ENCODE results near the gene SH3RF2.

The SH3RF2 gene

GRCh38 chr5:145906401-145906800, 30.0 kb upstream of the SH3RF2 start:
- Histone ChIP-seq H3K36me3 (ENCODE audit: control insufficient read depth, insufficient read depth, low read length) (no peaks in the 10 kb centered on the region), H3K9me3 (ENCODE audit: control insufficient read depth, low read length) (no peaks in the 10 kb centered on the region), H3K27ac (ENCODE audit: low read depth, low read length, severe bottlenecking) (no peak overlapping the region), H3K4me1 (ENCODE audit: control insufficient read depth, insufficient read depth, low read length, poor library complexity, severe bottlenecking) (no peaks in the 10 kb centered on the region), H3K4me3 (ENCODE audit: extremely low read depth, insufficient read depth, low read length, poor library complexity, severe bottlenecking) (no peak overlapping the region)
- no CpG with 5 or more reads among the region's 1 CpG for WGBS, 2 experiments (ENCODE audit: insufficient coverage in 2 of 2)

DNA sequence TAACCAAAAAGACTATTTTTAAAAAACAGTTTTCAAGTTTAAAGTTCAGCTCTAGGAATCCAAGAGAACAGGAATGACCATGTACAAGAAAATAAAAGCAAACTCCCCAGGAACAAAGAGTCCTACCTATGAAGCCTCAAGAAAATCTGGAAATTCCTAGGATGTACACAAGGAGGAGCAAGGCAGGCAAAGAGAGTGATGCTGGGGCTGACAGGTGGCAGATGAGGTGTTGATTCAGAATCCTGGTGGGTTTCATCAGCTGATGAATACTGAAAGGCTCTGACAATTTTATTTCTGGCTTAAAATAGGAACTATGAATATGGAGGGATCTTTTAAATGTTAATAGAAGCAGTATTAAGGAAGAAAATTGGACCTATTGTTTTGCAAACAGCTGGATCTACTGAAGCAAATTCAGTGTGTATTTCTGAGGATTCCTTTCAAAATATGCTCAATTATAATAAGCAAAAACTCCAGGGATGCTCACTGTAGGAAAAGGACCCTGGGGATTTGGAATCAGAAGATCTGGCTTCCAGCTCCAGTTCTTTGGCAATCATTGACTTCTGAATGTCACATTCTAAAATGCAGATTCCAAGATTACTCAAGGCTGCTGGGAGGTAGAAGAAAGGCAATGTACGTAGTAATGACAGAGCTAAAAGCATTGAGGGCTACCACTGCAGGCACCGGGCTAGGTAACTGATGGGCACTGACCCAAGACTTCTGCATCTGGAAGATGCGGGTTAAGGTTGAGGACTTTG, 28.0 kb upstream of the SH3RF2 start:
- no peak overlapping the region for H3K27ac ChIP-seq (ENCODE audit: low read depth, low read length, severe bottlenecking)
- H3K9me3 ChIP-seq (ENCODE audit: control insufficient read depth, low read length) = no peaks in the 10 kb centered on the region
- no peak overlapping the region for H3K4me3 ChIP-seq (ENCODE audit: extremely low read depth, insufficient read depth, low read length, poor library complexity, severe bottlenecking)
- no peaks in the 10 kb centered on the region for H3K36me3 ChIP-seq (ENCODE audit: control insufficient read depth, insufficient read depth, low read length)
- WGBS, 2 experiments (ENCODE audit: insufficient coverage in 2 of 2) = 80 to 83% methylated on average over 1 to 2 of the region's 3 CpGs
- no peaks in the 10 kb centered on the region for H3K4me1 ChIP-seq (ENCODE audit: control insufficient read depth, insufficient read depth, low read length, poor library complexity, severe bottlenecking)

DNA sequence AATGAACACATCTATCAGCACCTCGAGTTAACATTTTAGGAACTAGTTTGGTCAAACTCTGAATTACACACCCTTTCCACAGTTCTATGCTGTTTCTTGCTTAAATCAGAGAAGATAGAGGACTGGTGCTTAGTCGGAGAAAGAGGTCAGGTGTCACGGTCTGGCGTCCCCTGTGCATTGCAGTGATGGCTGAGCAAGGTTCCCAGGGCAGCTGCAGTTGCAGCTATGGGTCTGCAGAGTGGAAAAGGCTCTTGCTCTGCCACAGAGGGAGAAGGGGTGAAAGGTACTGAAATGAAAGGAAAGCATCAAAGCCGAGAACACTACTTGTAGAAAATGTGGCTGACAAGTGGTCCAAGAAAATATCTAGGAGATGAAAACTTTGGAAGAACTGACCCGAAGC, 25.2 kb upstream of the SH3RF2 start:
- 80 to 92% methylated on average over 5 of the region's 6 CpGs for WGBS, 2 experiments (ENCODE audit: insufficient coverage in 2 of 2)
- no peaks in the 10 kb centered on the region for H3K4me1 ChIP-seq (ENCODE audit: control insufficient read depth, insufficient read depth, low read length, poor library complexity, severe bottlenecking)
- no peaks in the 10 kb centered on the region for H3K9me3 ChIP-seq (ENCODE audit: control insufficient read depth, low read length)

DNA sequence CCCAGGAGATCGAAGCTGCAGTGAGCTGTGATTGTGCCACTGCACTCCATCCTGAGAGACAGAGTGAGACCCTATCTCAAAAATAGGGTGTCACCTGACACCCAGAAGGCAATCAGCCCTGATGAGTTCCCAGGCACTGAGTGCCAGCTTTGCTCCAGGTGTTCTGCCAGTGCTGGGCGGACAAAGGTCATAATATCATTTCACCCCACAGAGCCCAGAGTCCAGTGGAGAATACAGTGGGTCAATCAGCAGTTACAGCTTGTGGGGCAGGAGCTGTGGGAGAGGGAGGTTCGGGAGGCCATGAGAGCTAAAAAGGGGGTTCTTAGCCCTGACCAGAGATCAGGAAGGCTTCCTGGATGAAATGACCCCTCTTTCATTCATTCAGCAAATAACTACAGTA, 24.4 kb upstream of the SH3RF2 start:
- H3K9me3 ChIP-seq (ENCODE audit: control insufficient read depth, low read length) = no peaks in the 10 kb centered on the region
- H3K4me1 ChIP-seq (ENCODE audit: control insufficient read depth, insufficient read depth, low read length, poor library complexity, severe bottlenecking) = no peaks in the 10 kb centered on the region
- H3K4me3 ChIP-seq (ENCODE audit: extremely low read depth, insufficient read depth, low read length, poor library complexity, severe bottlenecking) = no peak overlapping the region
- 60 to 97% methylated on average over 2 of the region's 3 CpGs for WGBS, 2 experiments (ENCODE audit: insufficient coverage in 2 of 2)
- no peaks in the 10 kb centered on the region for H3K36me3 ChIP-seq (ENCODE audit: control insufficient read depth, insufficient read depth, low read length)
- no peak overlapping the region for H3K27ac ChIP-seq (ENCODE audit: low read depth, low read length, severe bottlenecking)

More for the DNA sequence above, 25.2 kb upstream of the SH3RF2 start:
- Histone ChIP-seq H3K4me3 (ENCODE audit: extremely low read depth, insufficient read depth, low read length, poor library complexity, severe bottlenecking) (no peak overlapping the region), H3K27ac (ENCODE audit: low read depth, low read length, severe bottlenecking) (no peak overlapping the region), H3K36me3 (ENCODE audit: control insufficient read depth, insufficient read depth, low read length) (no peaks in the 10 kb centered on the region)

DNA sequence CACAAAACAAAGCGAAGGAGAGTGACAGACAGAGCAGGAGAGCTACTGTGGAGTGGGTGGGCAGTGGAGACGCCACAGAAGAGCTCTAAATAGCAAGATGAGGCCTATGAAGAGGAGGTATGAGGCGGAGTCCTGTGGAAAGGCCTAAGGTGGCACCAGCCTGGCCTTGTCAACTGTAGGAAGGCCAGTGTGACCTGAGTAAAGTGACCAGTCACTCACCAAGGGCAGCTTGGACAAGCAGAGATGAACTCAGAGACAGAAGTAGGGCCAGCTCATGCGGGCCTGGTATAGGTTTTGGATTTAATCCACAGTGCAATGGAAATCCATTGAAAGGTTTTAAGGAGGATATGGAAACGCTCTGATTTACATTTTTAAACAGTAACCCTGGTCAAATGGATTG, 23.8 kb upstream of the SH3RF2 start:
- Histone ChIP-seq H3K27ac (ENCODE audit: low read depth, low read length, severe bottlenecking) (no peak overlapping the region), H3K4me1 (ENCODE audit: control insufficient read depth, insufficient read depth, low read length, poor library complexity, severe bottlenecking) (no peaks in the 10 kb centered on the region), H3K36me3 (ENCODE audit: control insufficient read depth, insufficient read depth, low read length) (no peaks in the 10 kb centered on the region), H3K9me3 (ENCODE audit: control insufficient read depth, low read length) (no peaks in the 10 kb centered on the region), H3K4me3 (ENCODE audit: extremely low read depth, insufficient read depth, low read length, poor library complexity, severe bottlenecking) (no peak overlapping the region)
- WGBS, 2 experiments (ENCODE audit: insufficient coverage in 2 of 2) = 87 to 98% methylated on average over 3 to 4 of the region's 5 CpGs

DNA sequence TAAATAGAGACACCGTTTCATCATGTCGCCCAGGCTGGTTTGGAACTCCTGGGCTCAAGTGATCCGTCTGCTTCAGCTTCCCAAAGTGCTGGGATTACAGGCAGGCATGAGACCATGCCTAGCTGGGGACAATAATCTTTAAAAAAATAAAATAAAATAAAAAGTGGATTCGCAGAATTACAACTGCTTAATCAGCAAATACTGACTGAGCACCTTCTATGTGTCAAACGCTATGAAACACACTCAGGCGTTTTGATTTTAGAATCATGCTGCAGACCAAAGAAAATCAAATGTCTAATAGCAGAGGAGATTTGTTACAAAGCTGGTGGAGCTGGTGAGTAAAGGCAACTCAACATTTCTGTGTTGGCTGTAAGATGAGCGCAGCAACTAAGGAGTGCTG, 22.7 kb upstream of the SH3RF2 start:
- Histone ChIP-seq H3K4me1 (ENCODE audit: control insufficient read depth, insufficient read depth, low read length, poor library complexity, severe bottlenecking) (no peaks in the 10 kb centered on the region), H3K27ac (ENCODE audit: low read depth, low read length, severe bottlenecking) (no peak overlapping the region), H3K36me3 (ENCODE audit: control insufficient read depth, insufficient read depth, low read length) (no peaks in the 10 kb centered on the region), H3K4me3 (ENCODE audit: extremely low read depth, insufficient read depth, low read length, poor library complexity, severe bottlenecking) (no peak overlapping the region), H3K9me3 (ENCODE audit: control insufficient read depth, low read length) (no peaks in the 10 kb centered on the region)
- WGBS, 2 experiments (ENCODE audit: insufficient coverage in 2 of 2) = 92% methylated on average over 4 of the region's 7 CpGs; no CpG with 5 or more reads in 1 of the 2 experiments

GRCh38 chr5:145915970-145916638, 20.3 kb upstream of the SH3RF2 start:
- H3K27ac ChIP-seq (ENCODE audit: low read depth, low read length, severe bottlenecking) = no peak overlapping the region
- H3K9me3 ChIP-seq (ENCODE audit: control insufficient read depth, low read length) = no peaks in the 10 kb centered on the region
- H3K36me3 ChIP-seq (ENCODE audit: control insufficient read depth, insufficient read depth, low read length) = no peaks in the 10 kb centered on the region
- no peaks in the 10 kb centered on the region for H3K4me1 ChIP-seq (ENCODE audit: control insufficient read depth, insufficient read depth, low read length, poor library complexity, severe bottlenecking)
- WGBS, 2 experiments (ENCODE audit: insufficient coverage in 2 of 2) = 86% methylated on average over 6 to 7 of the region's 7 CpGs
- no peak overlapping the region for H3K4me3 ChIP-seq (ENCODE audit: extremely low read depth, insufficient read depth, low read length, poor library complexity, severe bottlenecking)

DNA sequence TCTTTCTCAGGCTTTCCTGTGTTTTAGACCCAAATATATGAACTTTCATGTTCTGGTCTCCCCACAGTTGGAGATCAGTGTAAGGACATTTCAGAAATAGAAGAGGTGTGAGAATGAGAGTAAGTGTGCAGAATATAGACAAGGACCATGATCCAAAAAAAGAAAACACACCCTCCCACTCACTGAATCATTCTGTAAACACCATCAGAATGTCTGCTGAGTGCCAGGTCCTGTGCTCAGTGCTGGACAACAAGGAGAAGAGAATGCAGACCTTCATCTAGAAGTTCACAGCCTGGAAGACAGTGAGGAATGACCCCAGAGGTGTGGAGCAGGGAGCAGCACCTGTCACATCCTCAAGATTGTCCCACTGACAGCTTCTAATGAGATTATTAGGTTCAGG, 19.1 kb upstream of the SH3RF2 start:
- no peaks in the 10 kb centered on the region for H3K4me1 ChIP-seq (ENCODE audit: control insufficient read depth, insufficient read depth, low read length, poor library complexity, severe bottlenecking)
- H3K36me3 ChIP-seq (ENCODE audit: control insufficient read depth, insufficient read depth, low read length) = no peaks in the 10 kb centered on the region
- H3K9me3 ChIP-seq (ENCODE audit: control insufficient read depth, low read length) = no peaks in the 10 kb centered on the region
- H3K27ac ChIP-seq (ENCODE audit: low read depth, low read length, severe bottlenecking) = no peak overlapping the region
- H3K4me3 ChIP-seq (ENCODE audit: extremely low read depth, insufficient read depth, low read length, poor library complexity, severe bottlenecking) = no peak overlapping the region

DNA sequence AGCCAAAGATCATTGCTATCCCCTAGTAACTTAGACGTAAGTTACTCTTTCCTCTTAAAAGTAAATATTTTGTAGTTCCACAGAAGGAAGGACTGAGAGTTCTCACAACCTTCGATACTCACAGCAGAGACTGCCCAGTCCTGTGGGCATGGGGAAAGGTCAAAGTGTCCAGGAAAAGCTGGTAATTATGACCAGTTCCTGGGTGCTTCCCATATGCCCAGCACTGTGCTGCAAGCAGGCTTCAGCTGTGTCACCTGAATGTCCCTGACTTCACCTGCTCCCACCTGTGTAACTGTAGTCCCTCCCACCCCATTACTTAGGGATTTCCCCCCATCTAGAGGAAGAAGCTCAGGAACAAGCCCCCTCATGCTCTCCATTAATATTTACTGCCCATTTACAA, 18.0 kb upstream of the SH3RF2 start:
- WGBS, 2 experiments (ENCODE audit: insufficient coverage in 2 of 2) = 100% methylated on average over 1 of the region's 2 CpGs
- Histone ChIP-seq H3K27ac (ENCODE audit: low read depth, low read length, severe bottlenecking) (no peak overlapping the region), H3K4me3 (ENCODE audit: extremely low read depth, insufficient read depth, low read length, poor library complexity, severe bottlenecking) (no peak overlapping the region), H3K36me3 (ENCODE audit: control insufficient read depth, insufficient read depth, low read length) (no peaks in the 10 kb centered on the region), H3K4me1 (ENCODE audit: control insufficient read depth, insufficient read depth, low read length, poor library complexity, severe bottlenecking) (no peaks in the 10 kb centered on the region), H3K9me3 (ENCODE audit: control insufficient read depth, low read length) (no peaks in the 10 kb centered on the region)

DNA sequence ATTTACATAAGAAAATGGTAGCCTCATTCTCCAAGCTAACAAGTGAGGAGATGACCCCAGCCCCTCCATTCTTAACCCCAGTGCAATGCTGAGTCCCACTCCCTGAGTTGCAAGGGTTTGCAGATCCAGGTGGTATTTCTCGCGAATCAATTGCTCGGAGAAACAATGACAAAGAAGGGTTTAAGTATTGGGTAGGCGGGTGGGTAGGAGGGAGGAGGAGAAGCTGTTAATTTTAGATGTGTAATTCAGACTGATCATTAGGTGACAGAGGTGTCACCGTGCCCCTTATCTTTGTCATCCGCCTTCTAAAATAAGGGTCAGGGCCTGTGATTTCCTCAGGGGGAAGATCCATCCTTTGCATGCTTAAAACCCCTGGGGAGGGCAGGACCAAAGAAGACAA, 17.0 kb upstream of the SH3RF2 start:
- no peaks in the 10 kb centered on the region for H3K36me3 ChIP-seq (ENCODE audit: control insufficient read depth, insufficient read depth, low read length)
- H3K4me3 ChIP-seq (ENCODE audit: extremely low read depth, insufficient read depth, low read length, poor library complexity, severe bottlenecking) = no peak overlapping the region
- 85 to 89% methylated on average over 6 of the region's 6 CpGs for WGBS, 2 experiments (ENCODE audit: insufficient coverage in 2 of 2)
- no peak overlapping the region for H3K27ac ChIP-seq (ENCODE audit: low read depth, low read length, severe bottlenecking)
- peaks cover 2% of the 10 kb centered on the region for H3K4me1 ChIP-seq (ENCODE audit: control insufficient read depth, insufficient read depth, low read length, poor library complexity, severe bottlenecking)
- no peaks in the 10 kb centered on the region for H3K9me3 ChIP-seq (ENCODE audit: control insufficient read depth, low read length)

DNA sequence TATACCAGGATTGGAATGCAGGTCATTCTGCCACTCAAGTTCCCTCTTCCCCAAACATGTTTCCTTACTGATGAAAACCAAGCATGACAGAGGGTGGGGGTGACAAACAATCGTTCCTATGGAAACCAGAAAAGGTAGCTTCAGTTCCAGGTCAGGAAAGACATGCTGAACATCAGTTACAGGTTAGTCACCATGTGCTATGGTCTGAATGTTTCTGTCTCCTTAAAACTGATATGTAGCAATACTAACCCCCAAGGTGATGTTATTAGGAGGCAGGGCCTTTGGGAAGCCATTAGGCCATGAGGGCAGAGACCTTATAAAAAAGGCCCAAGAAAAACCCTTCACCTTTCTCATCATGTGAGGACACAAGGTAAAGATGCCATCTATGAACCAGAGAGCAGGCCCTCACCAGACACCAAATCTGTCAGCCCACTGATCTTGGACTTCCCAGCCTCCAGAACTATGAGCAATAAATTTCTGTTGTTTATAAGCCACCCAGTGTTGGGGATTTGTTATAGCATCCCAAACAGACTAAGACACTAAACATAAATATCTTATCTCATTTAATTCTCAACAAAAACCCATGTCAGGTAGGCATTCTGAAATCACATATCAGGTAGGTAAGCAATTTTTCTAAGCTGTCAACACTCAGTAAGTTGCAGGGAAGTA, 15.7 kb upstream of the SH3RF2 start:
- H3K27ac ChIP-seq (ENCODE audit: low read depth, low read length, severe bottlenecking) = no peak overlapping the region
- H3K4me3 ChIP-seq (ENCODE audit: extremely low read depth, insufficient read depth, low read length, poor library complexity, severe bottlenecking) = no peak overlapping the region
- peaks cover 8% of the 10 kb centered on the region for H3K4me1 ChIP-seq (ENCODE audit: control insufficient read depth, insufficient read depth, low read length, poor library complexity, severe bottlenecking)
- H3K36me3 ChIP-seq (ENCODE audit: control insufficient read depth, insufficient read depth, low read length) = no peaks in the 10 kb centered on the region
- 100% methylated on average over 1 of the region's 1 CpG; no CpG with 5 or more reads in 1 of the 2 experiments for WGBS, 2 experiments (ENCODE audit: insufficient coverage in 2 of 2)
- no peaks in the 10 kb centered on the region for H3K9me3 ChIP-seq (ENCODE audit: control insufficient read depth, low read length)

Measured in mesodermal cell (in vitro differentiated cells).